ENCODE data around the gene SNAI3.

- TF ChIP-seq CTCF (conservative IDR thresholded peaks at IDR 0.05 in 1 of 2, IDR thresholded peaks at IDR 0.05 in 1 of 2; ENCODE audit: extremely low read depth in 1 of 2, insufficient read depth in 1 of 2, low read depth in 1 of 2, low read length in 2 of 2) (no peak), EZH2 (IDR thresholded peaks at IDR 0.05; ENCODE audit: borderline replicate concordance, low read length) (no peak)
Observed at GRCh38 chr16:88719933-88720296, 33.6 kb upstream of the SNAI3 start.
